Measurements from ENCODE around the gene LAMA4.

- TF ChIP-seq CTCF (IDR thresholded peaks at IDR 0.05) = no peak
- no peak for TF ChIP-seq POLR2A (IDR thresholded peaks at IDR 0.05)
- TF ChIP-seq EP300 (IDR thresholded peaks at IDR 0.05) = no peak
Measured at GRCh38 chr6:112215488-112216284, 38.7 kb downstream of the LAMA4 start.
